ACC112 (cell line): ENCODE results near the gene FRMD4B.

Source experiments
- H2AFZ ChIP-seq: fragments of 200-600 bp; sonication (generic); one replicate; pipeline ENCODE4 v1.6.0; 2017; ENCODE audit warnings: antibody characterized with exemption, low read length; ENCODE audit not compliant: unreplicated experiment
- H3K27ac ChIP-seq: fragments of 200-600 bp; sonication (generic); 2 replicates; pipeline ENCODE4 v1.5.1; 2014; ENCODE audit warnings: low read depth, mild to moderate bottlenecking, antibody characterized with exemption, low read length, moderate library complexity
- H3K27me3 ChIP-seq: fragments of 200-600 bp; sonication (generic); 2 replicates; pipeline ENCODE4 v1.6.1; 2014; ENCODE audit warnings: mild to moderate bottlenecking, antibody characterized with exemption, low read length, moderate library complexity, mixed read lengths; ENCODE audit not compliant: insufficient read depth
- H3K36me3 ChIP-seq: fragments of 200-600 bp; sonication (generic); 2 replicates; pipeline ENCODE4 v1.6.1; 2016; ENCODE audit warnings: mild to moderate bottlenecking, antibody characterized with exemption, low read length, moderate library complexity, mixed read lengths; ENCODE audit not compliant: insufficient read depth
- H3K4me1 ChIP-seq: fragments of 200-600 bp; sonication (generic); one replicate; pipeline ENCODE4 v1.6.1; 2016; ENCODE audit warnings: low read length, mixed read lengths; ENCODE audit not compliant: insufficient read depth, unreplicated experiment, control insufficient read depth
- H3K4me3 ChIP-seq: fragments of 200-600 bp; sonication (generic); 2 replicates; pipeline ENCODE4 v1.5.1; 2014; ENCODE audit warnings: mild to moderate bottlenecking, low read depth, low read length
- H3K79me2 ChIP-seq: fragments of 200-600 bp; sonication (generic); one replicate; pipeline ENCODE4 v1.6.0; 2016; ENCODE audit warnings: low read length; ENCODE audit not compliant: control insufficient read depth, unreplicated experiment, insufficient read depth

The FRMD4B gene

GRCh38 chr3:69196876-69197275, 189.0 kb downstream of the FRMD4B start:
- Histone ChIP-seq H3K36me3 (no peaks in the 10 kb centered on the region), H3K27me3 (no peaks in the 10 kb centered on the region), H2AFZ (no peak overlapping the region), H3K4me3 (no peak overlapping the region), H3K79me2 (no peaks in the 10 kb centered on the region), H3K4me1 (peaks cover 18% of the 10 kb centered on the region), H3K27ac (no peak overlapping the region)

- H3K27ac ChIP-seq, result no peak overlapping the region
Measured at GRCh38 chr3:69194431-69195165, 191.3 kb downstream of the FRMD4B start.

GRCh38 chr3:69193749-69194148, 192.1 kb downstream of the FRMD4B start:
- peak overlapping the region; percentile 9; the same call in 1 of the 2 replicates for H3K4me3 ChIP-seq
- H3K79me2 ChIP-seq, result no peaks in the 10 kb centered on the region
- H3K27ac ChIP-seq, result no peak overlapping the region
- no peaks in the 10 kb centered on the region; the same call in 1 of the 2 replicates for H3K36me3 ChIP-seq
- H2AFZ ChIP-seq, result peak overlapping the region; percentile 30
- H3K27me3 ChIP-seq, result no peaks in the 10 kb centered on the region
- H3K4me1 ChIP-seq, result no peaks in the 10 kb centered on the region

More at GRCh38 chr3:69194431-69195165, 191.3 kb downstream of the FRMD4B start:
- no peak overlapping the region for H3K4me3 ChIP-seq
- H3K27me3 ChIP-seq, result no peaks in the 10 kb centered on the region
- H3K4me1 ChIP-seq, result peaks cover 4% of the 10 kb centered on the region
- H3K79me2 ChIP-seq, result no peaks in the 10 kb centered on the region
- no peak overlapping the region for H2AFZ ChIP-seq
- H3K36me3 ChIP-seq, result no peaks in the 10 kb centered on the region; the same call in 1 of the 2 replicates

GRCh38 chr3:69191516-69191915, 194.4 kb downstream of the FRMD4B start:
- Histone ChIP-seq H3K4me3 (no peak overlapping the region), H3K4me1 (no peaks in the 10 kb centered on the region), H3K79me2 (no peaks in the 10 kb centered on the region), H3K27ac (no peak overlapping the region), H2AFZ (no peak overlapping the region), H3K36me3 (no peaks in the 10 kb centered on the region; the same call in 1 of the 2 replicates), H3K27me3 (no peaks in the 10 kb centered on the region)

- Histone ChIP-seq H3K27ac (no peak overlapping the region), H3K4me3 (no peak overlapping the region), H3K4me1 (no peaks in the 10 kb centered on the region), H3K36me3 (no peaks in the 10 kb centered on the region; the same call in 1 of the 2 replicates), H2AFZ (no peak overlapping the region), H3K27me3 (no peaks in the 10 kb centered on the region), H3K79me2 (no peaks in the 10 kb centered on the region)
Measured at GRCh38 chr3:69189487-69189886, 196.4 kb downstream of the FRMD4B start.

GRCh38 chr3:69186575-69187093, 199.3 kb downstream of the FRMD4B start:
- H3K27me3 ChIP-seq, result no peaks in the 10 kb centered on the region
- no peak overlapping the region for H2AFZ ChIP-seq
- peaks cover 17% of the 10 kb centered on the region for H3K4me1 ChIP-seq
- H3K79me2 ChIP-seq, result no peaks in the 10 kb centered on the region
- H3K36me3 ChIP-seq, result no peaks in the 10 kb centered on the region; the same call in 1 of the 2 replicates
- no peak overlapping the region for H3K4me3 ChIP-seq
- H3K27ac ChIP-seq, result no peak overlapping the region

- peak overlapping the region; percentile 37 for H2AFZ ChIP-seq
- H3K36me3 ChIP-seq, result peaks cover 5% of the 10 kb centered on the region; the same call in 1 of the 2 replicates
- H3K79me2 ChIP-seq, result no peaks in the 10 kb centered on the region
- H3K4me3 ChIP-seq, result peak overlapping the region; percentile 55
- H3K4me1 ChIP-seq, result peaks cover 41% of the 10 kb centered on the region
- no peaks in the 10 kb centered on the region for H3K27me3 ChIP-seq
- peak overlapping the region; percentile 85 for H3K27ac ChIP-seq
Measured at GRCh38 chr3:69182588-69183316, 203.1 kb downstream of the FRMD4B start.

- Histone ChIP-seq H2AFZ (peak overlapping the region; percentile 15), H3K4me3 (peak overlapping the region; percentile 55), H3K79me2 (no peaks in the 10 kb centered on the region), H3K4me1 (peaks cover 41% of the 10 kb centered on the region), H3K27ac (peak overlapping the region; percentile 85), H3K27me3 (no peaks in the 10 kb centered on the region), H3K36me3 (peaks cover 5% of the 10 kb centered on the region; the same call in 1 of the 2 replicates)
Measured at GRCh38 chr3:69181592-69182211, 204.2 kb downstream of the FRMD4B start.

- Histone ChIP-seq H3K36me3 (peaks cover 5% of the 10 kb centered on the region; the same call in 1 of the 2 replicates), H3K4me1 (peaks cover 41% of the 10 kb centered on the region)
Measured at GRCh38 chr3:69180869-69181591, 204.9 kb downstream of the FRMD4B start.

More at GRCh38 chr3:69180869-69181591, 204.9 kb downstream of the FRMD4B start:
- Histone ChIP-seq H2AFZ (no peak overlapping the region), H3K27ac (peak overlapping the region; percentile 85), H3K79me2 (no peaks in the 10 kb centered on the region), H3K4me3 (no peak overlapping the region), H3K27me3 (no peaks in the 10 kb centered on the region)
